GM03348 (cell line): ENCODE data around the gene CDKN2A.

Experiments used
- DNase-seq: peaks from one replicate; pipeline ENCODE4 v3.0.0; 2012; ENCODE audit warnings: low spot score

CDKN2A gene

GRCh38 chr9:21993893-21994555, at the start of gene CDKN2A:
TSS of gene CDKN2A (minus strand) at chr9:21994392.
- no peak for DNase-seq

GRCh38 chr9:22043928-22044327, 49.7 kb upstream of the CDKN2A start:
- DNase-seq = no peak

GRCh38 chr9:22041775-22042174, 47.6 kb upstream of the CDKN2A start:
- DNase-seq = no peak

- DNase-seq = no peak
These were observed 47.2 kb upstream of the CDKN2A start for GRCh38 chr9:22041344-22041743.

GRCh38 chr9:22040760-22041159, 46.6 kb upstream of the CDKN2A start:
- DNase-seq = peak; percentile 44

GRCh38 chr9:22039258-22039657, 45.1 kb upstream of the CDKN2A start:
- DNase-seq = no peak

- peak; percentile 22 for DNase-seq
These were observed 43.9 kb upstream of the CDKN2A start for GRCh38 chr9:22037954-22038690.

GRCh38 chr9:22036866-22037626, 42.9 kb upstream of the CDKN2A start:
- DNase-seq = no peak

GRCh38 chr9:22035591-22036011, 41.4 kb upstream of the CDKN2A start:
- no peak for DNase-seq

- no peak for DNase-seq
These were observed 38.9 kb upstream of the CDKN2A start for GRCh38 chr9:22033012-22033630.

GRCh38 chr9:22031655-22032411, 37.6 kb upstream of the CDKN2A start:
- no peak for DNase-seq

- peak; percentile 50 for DNase-seq
These were observed 36.0 kb upstream of the CDKN2A start for GRCh38 chr9:22030101-22030598.

GRCh38 chr9:22029231-22029630, 35.0 kb upstream of the CDKN2A start:
- DNase-seq = no peak

- no peak for DNase-seq
These were observed 34.2 kb upstream of the CDKN2A start for GRCh38 chr9:22028394-22028793.

- DNase-seq = no peak
These were observed 32.5 kb upstream of the CDKN2A start for GRCh38 chr9:22026696-22027095.

GRCh38 chr9:22022396-22022795, 28.2 kb upstream of the CDKN2A start:
- no peak for DNase-seq

- DNase-seq = peak; percentile 22
These were observed 16.9 kb upstream of the CDKN2A start for GRCh38 chr9:22010866-22011625.

- no peak for DNase-seq
These were observed 15.3 kb upstream of the CDKN2A start for GRCh38 chr9:22009506-22009867.

GRCh38 chr9:22008717-22009505, 14.7 kb upstream of the CDKN2A start, which contains the start of gene CDKN2B:
TSS of gene CDKN2B (minus strand) at chr9:22009305. CDS start at chr9:22008953, 352 bp downstream.
- peak; percentile 99 for DNase-seq

GRCh38 chr9:22008384-22008716, 14.2 kb upstream of the CDKN2A start:
- no peak for DNase-seq
